Esophagus (tissue), 2 donors: Measurements from ENCODE around the gene BBOX1. TPM values are rescaled to one million over a fixed set of nuclear protein-coding genes. Genes with fewer than 3 reads are reported as not detected.

Experiments used
- polyA plus RNA-seq, 2 donors: library from polyadenylated mRNA; stranded (reverse); fragments of 200-250 nt; gene quantifications; one replicate each; pipeline ENCODE4 v1.2.3, GENCODE V29; 2013
- donor health status: healthy with polysubstance abuse.
- donor health status: Bipolar disorder and iron deficiency.

Gene BBOX1
- polyA plus RNA-seq, 2 donors = 12.7 to 14.1 TPM

Other genes with a start within 250 kb of the BBOX1 start
- gene FIBIN, start 46.7 kb upstream of the BBOX1 start, polyA plus RNA-seq = 1 to 10 TPM; 1.6 to 5.4 TPM